CD4-positive, CD25-positive, alpha-beta regulatory T cell (primary cell): ENCODE data around the gene TAF1B. TPM values are rescaled to one million over a fixed set of nuclear protein-coding genes. Genes with fewer than 3 reads are reported as not detected.

Source experiments
- ATAC-seq, 2 donors: fragments of 150-1000 bp; cut with Tn5 transposase; one replicate each; pipeline ENCODE4 v1.10.0; 2021; ENCODE audit warnings: low read depth in 2 of 2, moderate number of reproducible peaks in 2 of 2, moderate library complexity in 1 of 2
- DNase-seq, 3 donors: peaks; one replicate each; pipeline versions ENCODE4 v3.0.0 to v3.0.0-alpha.2; 2012 to 2022; ENCODE audit warnings: mixed read lengths in 1 of 3
- H3K27ac ChIP-seq: one replicate; pipeline ENCODE4 v1.7.0; 2013; ENCODE audit warnings: mild to moderate bottlenecking, low read length; ENCODE audit not compliant: insufficient read depth, poor library complexity, severe bottlenecking
- H3K27me3 ChIP-seq: one replicate; pipeline ENCODE4 v1.7.0; 2013; ENCODE audit warnings: low read length; ENCODE audit not compliant: control insufficient read depth, insufficient read depth
- H3K36me3 ChIP-seq: one replicate; pipeline ENCODE4 v1.7.0; 2013; ENCODE audit warnings: mild to moderate bottlenecking, low read length, moderate library complexity; ENCODE audit not compliant: control insufficient read depth, insufficient read depth
- H3K4me1 ChIP-seq: 2 replicates; pipeline ENCODE4 v1.7.0; 2013; ENCODE audit warnings: mild to moderate bottlenecking, low read length; ENCODE audit not compliant: insufficient read depth, control insufficient read depth, poor library complexity, severe bottlenecking
- H3K4me3 ChIP-seq: one replicate; pipeline ENCODE4 v1.7.0; 2013; ENCODE audit warnings: low read depth, mild to moderate bottlenecking, low read length, moderate library complexity
- H3K9me3 ChIP-seq, 2 experiments: 1 replicate in 1 of 2; 2 replicates in 1 of 2; pipeline ENCODE4 v1.7.0; 2013; ENCODE audit warnings: low read length in 2 of 2, mild to moderate bottlenecking in 1 of 2, moderate library complexity in 1 of 2; ENCODE audit not compliant: control insufficient read depth in 2 of 2
- H3K27ac Mint-ChIP-seq, 3 donors: one replicate each; pipeline ENCODE4 v1.8.0; 2020 to 2022; ENCODE audit warnings: mild to moderate bottlenecking in 3 of 3, mixed read lengths in 3 of 3, moderate library complexity in 2 of 3
- H3K27me3 Mint-ChIP-seq: one replicate; pipeline ENCODE4 v1.8.0; 2022; ENCODE audit warnings: mild to moderate bottlenecking, mixed read lengths
- H3K36me3 Mint-ChIP-seq: one replicate; pipeline ENCODE4 v1.8.0; 2020; ENCODE audit warnings: mixed read lengths
- H3K4me1 Mint-ChIP-seq, 4 donors: one replicate each; pipeline ENCODE4 v1.8.0; 2020 to 2022; ENCODE audit warnings: mixed read lengths in 4 of 4, mild to moderate bottlenecking in 1 of 4
- H3K4me3 Mint-ChIP-seq, 4 donors: one replicate each; pipeline ENCODE4 v1.8.0; 2020 to 2022; ENCODE audit warnings: mild to moderate bottlenecking in 4 of 4, mixed read lengths in 4 of 4, moderate library complexity in 3 of 4
- H3K9me3 Mint-ChIP-seq, 7 donors: one replicate each; pipeline ENCODE4 v1.8.0; 2020 to 2022; ENCODE audit warnings: mixed read lengths in 7 of 7, mild to moderate bottlenecking in 3 of 7, moderate library complexity in 2 of 7
- polyA plus RNA-seq, 4 donors: library from polyadenylated mRNA; unstranded; fragments of 300-500 nt; fragmentation: Illumina TruSeq; gene quantifications; one replicate each; pipeline ENCODE4 v1.2.3, GENCODE V29; 2021
- total RNA-seq: library from RNA; stranded (reverse); gene quantifications from one replicate; pipeline ENCODE4 v1.2.3, GENCODE V29; 2022

Gene TAF1B
- total and polyA plus RNA-seq, 5 donors from 2014 or later, result 9.1 to 23.9 (median 12.0) TPM

DNA sequence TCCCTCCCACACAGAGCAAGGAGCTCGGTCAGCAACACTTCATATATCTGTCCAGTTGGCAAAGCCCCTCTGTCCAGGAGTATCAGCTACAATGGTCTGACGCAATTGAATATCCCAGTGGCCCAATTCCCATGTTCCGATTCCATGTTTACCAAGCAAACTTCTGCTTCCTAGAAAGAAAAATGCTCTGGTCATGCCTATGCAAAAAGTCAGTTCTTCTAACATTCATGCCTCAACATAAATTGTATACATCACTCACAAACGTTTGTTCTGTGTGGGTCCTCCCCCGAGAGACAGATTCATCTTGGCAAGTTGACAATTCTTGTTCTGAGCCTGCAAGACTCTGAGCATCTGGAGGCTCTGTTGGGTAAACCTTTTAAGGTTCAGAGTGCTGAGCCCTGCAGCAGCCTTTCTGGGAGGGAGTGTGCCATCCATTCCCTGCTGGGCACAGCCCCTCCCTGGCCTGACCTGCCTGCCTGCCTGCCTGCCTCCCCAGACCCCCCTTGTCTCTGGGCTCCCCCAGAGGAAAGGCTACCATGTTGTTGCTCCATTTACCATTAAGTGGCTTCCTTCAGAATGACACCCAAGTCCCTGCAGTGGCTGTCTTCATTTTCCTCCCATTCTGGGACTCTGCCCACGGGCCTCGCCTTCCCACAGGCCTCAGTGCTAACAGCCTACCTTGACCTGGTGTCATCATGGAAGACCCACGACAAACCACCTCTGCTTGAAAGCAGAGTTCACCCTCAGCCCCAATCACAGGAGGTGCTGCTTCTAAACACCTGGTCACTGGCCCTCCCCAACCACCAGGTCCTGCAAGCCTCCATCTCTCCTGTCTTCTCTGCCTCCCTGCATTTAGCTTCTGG, 37.6 kb upstream of the TAF1B start:
- Histone ChIP-seq H3K4me1 (peaks cover 10% of the 10 kb centered on the region), H3K9me3 (no peaks in the 10 kb centered on the region), H3K4me3 (no peak overlapping the region), H3K27ac (no peak overlapping the region), H3K36me3 (no peaks in the 10 kb centered on the region), H3K27me3 (no peaks in the 10 kb centered on the region)
- Mint-ChIP-seq H3K4me1 (peaks cover 0 to 6% (median 2%) of the 10 kb centered on the region in 4 donors), H3K9me3 (peaks cover 0 to 2% (median 0%) of the 10 kb centered on the region in 7 donors), H3K4me3 (no peak overlapping the region), H3K27me3 (peaks cover 9% of the 10 kb centered on the region), H3K27ac (no peak overlapping the region), H3K36me3 (no peaks in the 10 kb centered on the region)
- ATAC-seq (no peak), DNase-seq (no peak)

DNA sequence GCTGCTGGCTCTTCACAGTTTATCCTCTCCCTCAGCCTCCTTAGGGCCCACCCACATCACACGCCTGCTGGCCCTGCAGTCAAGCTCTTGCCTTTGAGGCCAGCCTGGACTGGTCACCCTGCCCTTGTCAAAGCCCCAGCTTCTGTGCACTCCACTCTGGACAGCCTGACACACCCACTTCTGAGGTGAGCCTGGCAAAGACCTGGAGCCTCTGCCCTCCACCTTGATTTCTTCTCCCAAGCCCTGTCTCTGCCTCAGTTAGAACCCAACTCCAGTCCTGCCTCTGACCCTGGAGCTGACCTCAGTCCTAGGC, 37.0 kb upstream of the TAF1B start:
- Histone ChIP-seq H3K27me3 (no peaks in the 10 kb centered on the region), H3K27ac (no peak overlapping the region), H3K36me3 (no peaks in the 10 kb centered on the region), H3K9me3 (no peaks in the 10 kb centered on the region), H3K4me1 (peaks cover 5% of the 10 kb centered on the region), H3K4me3 (no peak overlapping the region)
- H3K9me3 Mint-ChIP-seq, result peaks cover 0 to 2% (median 0%) of the 10 kb centered on the region in 7 donors
- peaks cover 0 to 4% (median 2%) of the 10 kb centered on the region in 4 donors for H3K4me1 Mint-ChIP-seq
- H3K36me3 Mint-ChIP-seq, result no peaks in the 10 kb centered on the region
- peak overlapping the region in 1 of 3 donors; percentile 51 for H3K27ac Mint-ChIP-seq
- H3K27me3 Mint-ChIP-seq, result peaks cover 9% of the 10 kb centered on the region
- no peak for DNase-seq
- no peak for ATAC-seq
- no peak overlapping the region for H3K4me3 Mint-ChIP-seq

DNA sequence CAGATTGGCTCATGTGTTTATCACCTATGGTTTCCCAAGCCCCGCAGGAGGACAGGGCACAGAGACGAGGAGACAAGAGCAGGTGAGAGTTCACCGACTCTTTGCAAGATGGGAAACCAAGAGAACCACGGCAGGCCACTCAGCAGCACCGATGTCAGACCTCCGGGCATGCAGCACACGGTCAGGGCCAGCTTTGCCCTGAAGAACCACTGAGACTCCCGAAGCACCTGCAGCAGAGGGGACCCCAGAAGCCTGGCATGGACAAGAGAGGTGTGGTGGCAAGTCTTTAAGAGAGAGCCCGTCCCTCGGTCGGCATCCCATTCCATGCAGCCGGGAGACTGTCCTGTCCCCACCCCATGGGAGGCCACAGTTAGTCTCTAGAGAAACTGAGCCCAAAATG, 36.6 kb upstream of the TAF1B start:
- Mint-ChIP-seq H3K27me3 (peaks cover 9% of the 10 kb centered on the region), H3K4me1 (peaks cover 0 to 2% (median 0%) of the 10 kb centered on the region in 4 donors), H3K4me3 (no peak overlapping the region), H3K9me3 (peaks cover 0 to 2% (median 0%) of the 10 kb centered on the region in 7 donors), H3K36me3 (no peaks in the 10 kb centered on the region), H3K27ac (peak overlapping the region in 1 of 3 donors; percentile 51)
- no peak for ATAC-seq
- Histone ChIP-seq H3K9me3 (no peaks in the 10 kb centered on the region), H3K27me3 (no peaks in the 10 kb centered on the region), H3K4me1 (peaks cover under 1% of the 10 kb centered on the region), H3K27ac (no peak overlapping the region), H3K36me3 (no peaks in the 10 kb centered on the region), H3K4me3 (no peak overlapping the region)
- no peak for DNase-seq

DNA sequence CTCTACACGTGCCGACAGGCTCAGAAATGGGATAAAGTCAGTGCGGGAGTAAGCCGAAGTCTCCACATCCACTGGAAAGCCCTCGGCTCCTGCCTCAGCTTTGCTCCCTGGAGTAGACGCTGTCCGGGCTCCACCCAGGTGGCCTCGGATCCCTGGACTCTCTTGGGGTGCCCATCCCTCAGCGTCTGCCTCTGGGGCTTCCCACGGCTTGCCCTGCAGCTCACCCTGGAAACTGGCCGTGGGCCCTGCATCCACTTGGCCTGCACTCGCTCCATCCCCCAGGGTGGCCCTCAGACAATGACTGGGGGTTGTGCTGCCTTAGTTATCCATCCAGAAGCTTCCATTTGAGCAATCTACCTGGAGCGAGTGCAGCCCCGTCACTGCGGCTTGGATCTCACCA, 36.2 kb upstream of the TAF1B start:
- Mint-ChIP-seq H3K27ac (peak overlapping the region in 1 of 3 donors; percentile 88), H3K4me3 (no peak overlapping the region), H3K9me3 (peaks cover 0 to 2% (median 0%) of the 10 kb centered on the region in 7 donors), H3K27me3 (peaks cover 9% of the 10 kb centered on the region), H3K36me3 (no peaks in the 10 kb centered on the region), H3K4me1 (peaks cover 0 to 2% (median 0%) of the 10 kb centered on the region in 4 donors)
- no peaks in the 10 kb centered on the region for H3K27me3 ChIP-seq
- H3K4me1 ChIP-seq, result no peaks in the 10 kb centered on the region
- H3K4me3 ChIP-seq, result no peak overlapping the region
- H3K9me3 ChIP-seq, result no peaks in the 10 kb centered on the region
- no peak for ATAC-seq
- DNase-seq, result no peak
- H3K27ac ChIP-seq, result no peak overlapping the region
- no peaks in the 10 kb centered on the region for H3K36me3 ChIP-seq

DNA sequence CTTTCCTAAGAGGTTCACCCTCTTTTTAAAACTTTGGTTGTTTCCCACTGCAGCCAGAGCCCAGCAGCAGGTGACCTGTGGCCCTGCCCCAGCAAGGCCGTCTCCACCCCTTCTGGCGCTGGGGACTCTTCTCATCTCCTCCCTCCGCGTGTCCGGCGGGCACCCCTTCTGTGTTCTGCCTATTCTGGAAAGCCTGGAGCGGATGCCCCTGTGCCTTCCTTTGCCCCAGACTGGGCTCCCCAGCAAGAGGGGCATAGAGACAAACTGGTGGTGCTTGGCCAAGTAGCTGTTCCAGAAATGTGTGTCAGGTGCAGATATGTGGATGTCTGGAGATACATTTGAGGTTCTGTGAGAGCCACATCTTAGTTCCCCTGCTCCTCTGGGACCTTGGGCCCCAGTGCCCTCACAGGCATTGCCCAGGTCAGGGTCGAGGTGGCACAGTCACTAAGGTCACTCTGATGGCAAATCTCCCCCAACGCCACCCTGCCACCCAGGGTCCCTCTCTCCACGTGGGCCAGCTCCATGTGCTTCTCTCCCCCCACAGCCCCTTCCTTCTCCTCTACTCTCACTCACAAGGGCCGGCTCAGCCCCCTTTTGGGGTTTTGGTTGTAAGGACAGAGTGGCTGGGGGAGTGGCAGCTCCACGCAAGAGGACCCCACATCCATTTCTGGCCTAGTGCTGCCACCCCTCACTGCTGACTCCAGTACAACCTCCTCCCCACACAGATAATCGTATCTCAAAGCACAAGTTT, 35.5 kb upstream of the TAF1B start:
- no peaks in the 10 kb centered on the region for H3K27me3 ChIP-seq
- no peaks in the 10 kb centered on the region for H3K36me3 ChIP-seq
- ATAC-seq, result no peak
- H3K4me1 Mint-ChIP-seq, result peaks cover 0 to 2% (median under 1%) of the 10 kb centered on the region in 4 donors
- H3K27me3 Mint-ChIP-seq, result peaks cover 9% of the 10 kb centered on the region
- H3K27ac Mint-ChIP-seq, result peak overlapping the region in 1 of 3 donors; percentile 88
- H3K4me1 ChIP-seq, result no peaks in the 10 kb centered on the region
- H3K9me3 ChIP-seq, result no peaks in the 10 kb centered on the region
- peaks cover 0 to 2% (median 0%) of the 10 kb centered on the region in 7 donors for H3K9me3 Mint-ChIP-seq
- H3K27ac ChIP-seq, result no peak overlapping the region
- H3K36me3 Mint-ChIP-seq, result no peaks in the 10 kb centered on the region
- DNase-seq, result no peak
- no peak overlapping the region for H3K4me3 ChIP-seq
- no peak overlapping the region for H3K4me3 Mint-ChIP-seq

DNA sequence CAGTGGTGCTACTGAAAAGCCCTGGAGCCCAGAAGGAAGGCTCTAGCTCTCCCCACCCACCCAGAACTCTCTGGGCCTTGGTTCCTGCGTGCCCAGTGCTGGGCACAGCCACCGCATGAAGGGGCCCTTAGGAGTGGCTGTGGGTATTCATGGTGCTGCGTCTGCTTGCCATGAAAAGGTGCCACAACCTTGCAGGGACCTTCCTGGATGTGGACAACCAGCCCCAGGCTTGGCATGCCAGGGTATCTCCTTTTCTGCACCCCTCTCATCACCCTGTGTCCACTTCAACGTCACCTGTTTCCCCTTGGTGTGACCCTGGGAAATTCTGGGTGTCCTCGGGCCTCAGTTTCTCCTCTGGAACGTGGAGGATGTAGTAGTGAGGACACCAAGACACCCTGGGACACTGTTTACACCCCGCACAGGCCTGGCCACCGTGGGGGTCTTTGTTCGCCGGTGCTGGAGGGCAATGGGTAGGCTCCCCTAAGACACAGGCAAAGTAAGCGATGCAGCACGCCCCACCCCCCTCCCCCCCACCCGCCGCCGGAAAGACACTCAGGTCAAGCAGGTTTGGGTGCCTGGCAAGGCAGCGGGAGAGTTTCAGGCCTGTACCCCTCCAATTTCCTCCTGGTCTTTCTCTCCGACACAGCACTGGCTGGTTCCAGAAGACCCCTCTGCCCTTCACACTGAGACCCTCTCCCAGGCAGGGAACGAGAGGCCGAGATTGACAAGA, 34.8 kb upstream of the TAF1B start:
- ATAC-seq, result no peak
- Histone ChIP-seq H3K9me3 (no peaks in the 10 kb centered on the region), H3K4me1 (peaks cover under 1% of the 10 kb centered on the region), H3K4me3 (no peak overlapping the region), H3K27me3 (no peaks in the 10 kb centered on the region), H3K27ac (no peak overlapping the region), H3K36me3 (no peaks in the 10 kb centered on the region)
- no peak overlapping the region for H3K27ac Mint-ChIP-seq
- H3K27me3 Mint-ChIP-seq, result peaks cover 9% of the 10 kb centered on the region
- DNase-seq, result no peak
- H3K4me1 Mint-ChIP-seq, result peaks cover 0 to 4% (median 1%) of the 10 kb centered on the region in 4 donors
- peaks cover 0 to 2% (median 0%) of the 10 kb centered on the region in 7 donors for H3K9me3 Mint-ChIP-seq
- H3K36me3 Mint-ChIP-seq, result no peaks in the 10 kb centered on the region
- no peak overlapping the region for H3K4me3 Mint-ChIP-seq

DNA sequence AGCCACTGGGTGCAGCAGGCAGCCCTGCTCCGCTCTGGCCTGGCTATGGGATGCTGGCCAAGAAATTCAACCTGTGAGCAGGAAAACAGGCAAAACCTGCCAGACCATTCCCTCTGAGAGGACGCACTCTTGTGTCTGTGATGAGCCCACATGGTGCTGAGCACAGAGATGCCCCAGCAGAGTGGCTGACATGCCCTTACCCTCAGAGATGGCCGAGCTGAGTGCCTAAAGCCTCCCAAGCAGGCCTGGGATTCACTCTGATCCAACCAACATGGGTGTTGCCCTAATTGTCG, 34.3 kb upstream of the TAF1B start:
- Histone ChIP-seq H3K4me3 (no peak overlapping the region), H3K27me3 (no peaks in the 10 kb centered on the region), H3K4me1 (peaks cover 6% of the 10 kb centered on the region), H3K36me3 (no peaks in the 10 kb centered on the region), H3K9me3 (no peaks in the 10 kb centered on the region), H3K27ac (no peak overlapping the region)
- H3K27me3 Mint-ChIP-seq, result peaks cover 9% of the 10 kb centered on the region
- peaks cover 0 to 7% (median 5%) of the 10 kb centered on the region in 4 donors for H3K4me1 Mint-ChIP-seq
- H3K36me3 Mint-ChIP-seq, result no peaks in the 10 kb centered on the region
- DNase-seq (no peak), ATAC-seq (no peak)
- no peak overlapping the region for H3K4me3 Mint-ChIP-seq
- H3K27ac Mint-ChIP-seq, result no peak overlapping the region
- H3K9me3 Mint-ChIP-seq, result peaks cover 0 to 2% (median 0%) of the 10 kb centered on the region in 7 donors
